Measurements from ENCODE around the gene OXA1L. TPM values are rescaled to one million over a fixed set of nuclear protein-coding genes. Genes with fewer than 3 reads are reported as not detected.
A peak's percentile ranks its signal among the peaks of the same experiment; 100 is the strongest.
"Not testable (repeated sequence)": the region's sequence is repeated elsewhere in the genome, so short reads cannot be mapped to it uniquely, and the experiment has no call there.

Gene OXA1L
- total and polyA plus RNA-seq, 12 donors: 79.9 to 183 (median 131) TPM

DNA sequence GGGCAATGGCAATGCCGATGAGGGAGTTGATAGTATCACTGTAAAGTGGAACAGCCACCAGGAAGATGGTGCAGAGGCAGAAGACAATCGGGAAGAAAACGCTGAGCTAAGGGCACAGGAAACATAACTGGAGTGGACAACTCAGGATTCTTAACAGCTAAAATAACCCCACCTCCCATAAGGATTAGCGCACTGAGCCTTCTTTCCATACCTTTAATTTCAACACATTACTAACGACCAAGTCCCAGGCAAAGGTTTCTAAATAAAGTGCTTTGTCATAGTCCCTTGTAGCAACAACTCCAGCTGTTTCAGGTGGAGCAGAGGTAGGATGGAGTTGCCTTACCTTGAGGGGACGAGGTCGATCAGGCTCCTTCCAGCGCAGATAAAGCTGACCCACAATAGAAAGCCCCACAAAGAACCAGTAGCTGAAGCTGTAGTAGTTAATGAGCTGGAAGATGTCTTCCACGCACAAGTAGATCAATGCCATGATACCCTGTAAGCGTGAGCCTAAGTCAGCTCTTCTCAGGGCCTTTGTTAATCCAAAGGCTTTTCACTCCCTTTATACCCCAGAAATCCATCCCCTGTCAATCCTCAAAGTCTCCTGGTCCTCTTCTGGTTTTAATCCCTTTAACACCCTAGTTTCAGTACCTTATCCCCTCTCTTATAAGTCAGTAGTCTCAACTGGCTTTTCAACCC lies 7.7 kb downstream of the OXA1L start:
- Histone ChIP-seq H3K9me3 (replicated peaks in 1 of 3) (no peaks in the 10 kb centered on the region), H3K27ac (no peak overlapping the region), H3K4me3 (no peak overlapping the region), H3K27me3 (no peaks in the 10 kb centered on the region), H3K4me1 (replicated peaks in 1 of 2) (peaks cover 0 to 14% of the 10 kb centered on the region in 2 donors), H3K36me3 (replicated peaks in 1 of 2) (peaks cover 4 to 50% of the 10 kb centered on the region in 2 donors)
- 87 to 92% (median 89%) methylated on average over 10 of the region's 10 CpGs for WGBS, 4 donors
- peak in 1 of 7 donors; percentile 21 for DNase-seq
- intact Hi-C loops (cut with DNase I): loop anchor here in 1 of 2 donors (10.0 kb wide), 1 partner anchor 81 kb away; no protein-coding TSS in a partner anchor
- TF ChIP-seq, protein P1, sequence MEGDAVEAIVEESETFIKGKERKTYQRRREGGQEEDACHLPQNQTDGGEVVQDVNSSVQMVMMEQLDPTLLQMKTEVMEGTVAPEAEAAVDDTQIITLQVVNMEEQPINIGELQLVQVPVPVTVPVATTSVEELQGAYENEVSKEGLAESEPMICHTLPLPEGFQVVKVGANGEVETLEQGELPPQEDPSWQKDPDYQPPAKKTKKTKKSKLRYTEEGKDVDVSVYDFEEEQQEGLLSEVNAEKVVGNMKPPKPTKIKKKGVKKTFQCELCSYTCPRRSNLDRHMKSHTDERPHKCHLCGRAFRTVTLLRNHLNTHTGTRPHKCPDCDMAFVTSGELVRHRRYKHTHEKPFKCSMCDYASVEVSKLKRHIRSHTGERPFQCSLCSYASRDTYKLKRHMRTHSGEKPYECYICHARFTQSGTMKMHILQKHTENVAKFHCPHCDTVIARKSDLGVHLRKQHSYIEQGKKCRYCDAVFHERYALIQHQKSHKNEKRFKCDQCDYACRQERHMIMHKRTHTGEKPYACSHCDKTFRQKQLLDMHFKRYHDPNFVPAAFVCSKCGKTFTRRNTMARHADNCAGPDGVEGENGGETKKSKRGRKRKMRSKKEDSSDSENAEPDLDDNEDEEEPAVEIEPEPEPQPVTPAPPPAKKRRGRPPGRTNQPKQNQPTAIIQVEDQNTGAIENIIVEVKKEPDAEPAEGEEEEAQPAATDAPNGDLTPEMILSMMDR (IDR thresholded peaks at IDR 0.05): no peak
- no peak for TF ChIP-seq POLR2A (IDR thresholded peaks at IDR 0.05)

DNA sequence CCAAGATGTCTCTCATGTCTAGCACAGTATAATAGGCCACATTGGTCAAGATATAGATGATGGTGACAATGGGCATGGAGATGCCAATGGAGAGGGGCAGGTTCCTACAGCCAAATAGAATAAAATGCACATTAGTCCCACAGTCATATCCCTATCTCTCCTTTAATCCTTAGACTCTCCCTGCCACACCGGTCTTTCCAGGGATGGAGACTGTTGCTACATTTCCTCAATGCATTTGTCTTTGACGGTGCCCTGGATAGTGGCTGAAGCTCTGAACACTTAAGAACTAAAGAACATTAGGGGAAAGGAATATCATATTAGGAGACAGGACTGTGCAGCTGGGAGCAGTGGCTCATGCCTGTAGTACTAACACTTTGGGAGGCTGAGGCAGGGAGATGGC lies 9.7 kb downstream of the OXA1L start:
- Histone ChIP-seq H3K4me1 (replicated peaks in 1 of 2) (peaks cover 0 to 25% of the 10 kb centered on the region in 2 donors), H3K4me3 (no peak overlapping the region), H3K36me3 (replicated peaks in 1 of 2) (peaks cover 0 to 29% of the 10 kb centered on the region in 2 donors), H3K27me3 (no peaks in the 10 kb centered on the region), H3K27ac (no peak overlapping the region), H3K9me3 (replicated peaks in 1 of 3) (no peaks in the 10 kb centered on the region)
- 88 to 97% (median 92%) methylated on average over 2 of the region's 2 CpGs for WGBS, 4 donors
- intact Hi-C loops (cut with DNase I): loop anchor here in 1 of 2 donors (10.0 kb wide), 1 partner anchor 79 kb away; no protein-coding TSS in a partner anchor
- no peak for DNase-seq
- TF ChIP-seq, protein P1 (IDR thresholded peaks at IDR 0.05): no peak
- no peak for TF ChIP-seq POLR2A (IDR thresholded peaks at IDR 0.05)

DNA sequence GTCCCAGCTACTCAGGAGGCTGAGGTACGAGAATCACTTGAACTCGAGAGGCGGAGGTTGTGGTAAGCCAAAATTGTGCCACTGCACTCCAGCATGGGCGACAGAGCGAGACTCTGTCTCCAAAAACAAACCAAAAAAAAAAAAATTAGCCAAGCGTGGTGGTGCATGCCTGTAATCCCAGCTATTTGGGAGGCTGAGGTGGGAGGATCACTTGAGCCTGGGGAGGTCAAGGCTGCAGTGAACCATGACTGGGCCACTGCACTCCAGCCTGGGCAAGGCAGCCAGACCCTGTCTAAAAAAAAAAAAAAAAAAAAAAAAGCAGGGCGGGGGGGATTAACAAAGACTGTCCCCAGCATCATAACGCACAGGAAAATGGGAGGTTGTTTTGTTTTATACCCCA lies 10.4 kb downstream of the OXA1L start:
- not testable (repeated sequence) for H3K4me3 ChIP-seq; H3K27me3 ChIP-seq; H3K27ac ChIP-seq; H3K9me3 ChIP-seq (replicated peaks in 1 of 3)
- WGBS, 4 donors: 89 to 97% (median 93%) methylated on average over 8 of the region's 8 CpGs
- H3K36me3 ChIP-seq (replicated peaks in 1 of 2): peaks cover 0 to 23% of the 10 kb centered on the region in 2 donors
- DNase-seq: peak in 1 of 7 donors; percentile 33
- intact Hi-C loops (cut with DNase I): loop anchor here in 1 of 2 donors (10.0 kb wide), 1 partner anchor 78 kb away; no protein-coding TSS in a partner anchor
- H3K4me1 ChIP-seq (replicated peaks in 1 of 2): peaks cover 0 to 31% of the 10 kb centered on the region in 2 donors

DNA sequence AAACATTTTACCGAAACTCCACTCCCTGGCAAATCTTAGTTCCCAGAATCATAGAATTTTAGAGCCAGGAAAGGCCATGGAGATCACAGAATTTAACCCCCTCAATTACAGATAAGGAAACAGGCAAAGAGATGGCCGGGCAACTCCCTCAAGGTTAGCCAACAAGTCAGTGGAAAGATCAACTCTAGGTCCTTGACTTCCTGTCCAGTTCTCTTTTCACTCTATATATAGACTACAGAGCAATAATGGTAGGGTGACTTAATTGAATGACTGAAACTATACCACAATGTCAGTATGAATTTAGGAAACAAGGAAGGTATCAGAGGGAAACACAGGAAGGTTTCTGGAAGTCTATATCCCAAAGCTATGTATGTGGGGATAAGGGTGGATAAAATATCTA lies 11.6 kb downstream of the OXA1L start:
- H3K36me3 ChIP-seq (replicated peaks in 1 of 2): peaks cover 0 to 14% of the 10 kb centered on the region in 2 donors
- no peak for DNase-seq
- H3K27me3 ChIP-seq: no peaks in the 10 kb centered on the region
- intact Hi-C loops (cut with DNase I): loop anchor here in 1 of 2 donors (10.0 kb wide), 1 partner anchor 77 kb away; no protein-coding TSS in a partner anchor
- no peak overlapping the region for H3K4me3 ChIP-seq
- no peak overlapping the region for H3K27ac ChIP-seq
- no peak for TF ChIP-seq POLR2A (IDR thresholded peaks at IDR 0.05)
- TF ChIP-seq, protein P1 (IDR thresholded peaks at IDR 0.05): no peak
- H3K9me3 ChIP-seq (replicated peaks in 1 of 3): no peaks in the 10 kb centered on the region
- peaks cover 0 to 34% of the 10 kb centered on the region in 2 donors for H3K4me1 ChIP-seq (replicated peaks in 1 of 2)
- 48 to 66% (median 56%) methylated on average over 2 of the region's 2 CpGs for WGBS, 4 donors
